Activated T-helper 1 cell treated with anti-CD3 and anti-CD28 coated beads, Interleukin-12 subunit alpha, Interleukin-12 subunit beta, Interleukin-2, Interleukin-4 antibody, amounts not matched to agents 30 ng/mL and 10 ng/mL and 1 ng/mL, durations not matched to agents 14 hours and 24 hours and 36 hours (primary cell): ENCODE results near the gene PDE9A. TPM values are rescaled to one million over a fixed set of nuclear protein-coding genes. Genes with fewer than 3 reads are reported as not detected.

Experiments
- DNase-seq: peaks from one replicate; pipeline ENCODE4 v3.0.0; 2021; ENCODE audit warnings: low spot score
- H3K27ac Mint-ChIP-seq: one replicate; pipeline ENCODE4 v1.8.0; 2021; ENCODE audit warnings: mild to moderate bottlenecking, mixed read lengths
- H3K27me3 Mint-ChIP-seq: one replicate; pipeline ENCODE4 v1.8.0; 2022; ENCODE audit warnings: mild to moderate bottlenecking, moderate library complexity, mixed read lengths; ENCODE audit not compliant: insufficient read depth
- H3K36me3 Mint-ChIP-seq: one replicate; pipeline ENCODE4 v1.8.0; 2021; ENCODE audit warnings: low read depth, mixed read lengths
- H3K4me1 Mint-ChIP-seq: one replicate; pipeline ENCODE4 v1.8.0; 2021; ENCODE audit warnings: low read depth, mixed read lengths
- H3K4me3 Mint-ChIP-seq: one replicate; pipeline ENCODE4 v1.8.0; 2021; ENCODE audit warnings: mild to moderate bottlenecking, moderate library complexity, mixed read lengths
- H3K9me3 Mint-ChIP-seq: one replicate; pipeline ENCODE4 v1.8.0; 2021; ENCODE audit warnings: mixed read lengths
- intact Hi-C: fragments of 100-400 bp; cut with micrococcal nuclease; formaldehyde crosslinking; loops from one replicate; pipeline ENCODE4 v1.15.1; 2024
- total RNA-seq: library from RNA; stranded (reverse); gene quantifications from 2 replicates; pipeline ENCODE4 v1.2.3, GENCODE V29; 2022

Gene PDE9A
- total RNA-seq, 1 donor from 2014 or later, result 9.6 TPM

GRCh38 chr21:42679319-42680057, 26.1 kb downstream of the PDE9A start:
- peaks cover 45% of the 10 kb centered on the region for H3K4me1 Mint-ChIP-seq
- no peaks in the 10 kb centered on the region for H3K9me3 Mint-ChIP-seq
- no peaks in the 10 kb centered on the region for H3K36me3 Mint-ChIP-seq
- intact Hi-C loops, result loop anchor here (5.0 kb wide), 1 partner anchor 153 kb away; no protein-coding TSS in a partner anchor
- H3K27ac Mint-ChIP-seq, result no peak overlapping the region
- DNase-seq, result no peak
- peaks cover 15% of the 10 kb centered on the region for H3K27me3 Mint-ChIP-seq
- H3K4me3 Mint-ChIP-seq, result no peak overlapping the region

DNA sequence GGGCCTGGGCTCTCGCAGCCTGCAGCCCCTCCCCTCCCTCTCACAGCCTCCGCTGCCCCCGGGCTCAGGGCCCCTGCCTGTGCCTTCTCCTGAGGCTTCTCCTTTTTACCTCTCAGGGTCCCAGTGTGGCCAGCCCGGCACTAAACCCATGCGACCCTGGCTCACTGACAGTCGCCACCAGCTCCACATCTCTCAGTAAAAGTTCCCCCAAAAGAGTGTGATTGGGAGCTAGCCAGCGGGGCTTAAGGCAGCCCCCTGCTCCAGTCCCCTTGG, 26.6 kb downstream of the PDE9A start:
- Mint-ChIP-seq H3K4me1 (peaks cover 48% of the 10 kb centered on the region), H3K27me3 (peaks cover 15% of the 10 kb centered on the region), H3K27ac (no peak overlapping the region), H3K4me3 (no peak overlapping the region), H3K36me3 (no peaks in the 10 kb centered on the region), H3K9me3 (no peaks in the 10 kb centered on the region)
- no peak for DNase-seq
- intact Hi-C loops, result loop anchor here (5.0 kb wide), 1 partner anchor 152 kb away; no protein-coding TSS in a partner anchor

GRCh38 chr21:42680429-42680828, 27.0 kb downstream of the PDE9A start:
- H3K27ac Mint-ChIP-seq, result no peak overlapping the region
- H3K4me1 Mint-ChIP-seq, result peaks cover 48% of the 10 kb centered on the region
- H3K27me3 Mint-ChIP-seq, result peaks cover 13% of the 10 kb centered on the region

DNA sequence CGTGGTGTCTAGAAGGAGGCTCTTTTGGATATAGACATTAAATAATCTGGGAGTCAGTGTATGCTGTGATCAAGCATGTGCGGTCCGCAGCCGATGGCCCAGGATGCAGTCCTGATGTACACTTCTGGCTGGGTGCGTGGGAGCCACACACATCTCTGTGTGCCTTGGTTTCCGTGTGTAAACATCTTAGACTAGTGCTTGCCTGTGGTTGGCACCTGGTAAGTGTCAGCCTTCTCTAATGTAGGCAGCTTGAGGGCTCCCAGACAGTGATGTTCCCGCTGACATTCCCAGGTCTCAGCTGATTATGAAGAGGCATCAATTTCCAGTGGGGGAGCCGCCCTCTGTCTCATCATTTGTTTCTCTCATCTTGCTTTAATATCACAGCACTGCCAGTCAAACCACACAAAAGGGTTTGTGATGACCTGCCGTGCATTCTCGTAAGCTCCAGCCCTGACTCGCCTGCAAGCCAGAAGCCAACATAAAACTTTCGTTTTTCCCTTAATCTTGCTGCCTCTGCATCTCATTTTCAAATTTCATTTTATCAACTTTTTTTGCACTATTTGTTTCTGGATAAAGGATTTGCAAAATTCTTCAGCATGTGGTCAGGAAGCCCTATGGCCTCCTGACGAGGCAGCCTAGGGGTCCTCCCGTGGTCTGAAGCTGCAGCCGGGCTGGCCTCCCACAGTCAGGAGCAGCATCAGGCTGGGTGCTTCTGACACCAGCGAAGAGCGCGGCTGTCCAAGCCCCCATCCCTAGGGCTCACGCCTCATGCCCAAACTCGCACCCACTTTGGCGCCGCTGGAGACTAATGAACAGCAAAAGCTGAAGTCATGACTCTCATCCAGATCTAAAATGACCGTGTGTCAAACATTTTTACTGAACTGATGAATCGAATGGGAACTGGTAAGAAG, 28.1 kb downstream of the PDE9A start:
- Mint-ChIP-seq H3K27ac (peak overlapping the region; percentile 56), H3K36me3 (no peaks in the 10 kb centered on the region), H3K4me3 (no peak overlapping the region), H3K9me3 (no peaks in the 10 kb centered on the region), H3K4me1 (peaks cover 48% of the 10 kb centered on the region), H3K27me3 (peaks cover 13% of the 10 kb centered on the region)
- intact Hi-C loops, result loop anchor here (1.0 to 5.0 kb wide), 2 partner anchors 10 to 151 kb away; no protein-coding TSS in a partner anchor
- no peak for DNase-seq

More at GRCh38 chr21:42680429-42680828, 27.0 kb downstream of the PDE9A start:
- no peak overlapping the region for H3K4me3 Mint-ChIP-seq
- intact Hi-C loops, result loop anchor here (5.0 kb wide), 1 partner anchor 152 kb away; no protein-coding TSS in a partner anchor
- H3K9me3 Mint-ChIP-seq, result no peaks in the 10 kb centered on the region
- no peak for DNase-seq
- H3K36me3 Mint-ChIP-seq, result no peaks in the 10 kb centered on the region

DNA sequence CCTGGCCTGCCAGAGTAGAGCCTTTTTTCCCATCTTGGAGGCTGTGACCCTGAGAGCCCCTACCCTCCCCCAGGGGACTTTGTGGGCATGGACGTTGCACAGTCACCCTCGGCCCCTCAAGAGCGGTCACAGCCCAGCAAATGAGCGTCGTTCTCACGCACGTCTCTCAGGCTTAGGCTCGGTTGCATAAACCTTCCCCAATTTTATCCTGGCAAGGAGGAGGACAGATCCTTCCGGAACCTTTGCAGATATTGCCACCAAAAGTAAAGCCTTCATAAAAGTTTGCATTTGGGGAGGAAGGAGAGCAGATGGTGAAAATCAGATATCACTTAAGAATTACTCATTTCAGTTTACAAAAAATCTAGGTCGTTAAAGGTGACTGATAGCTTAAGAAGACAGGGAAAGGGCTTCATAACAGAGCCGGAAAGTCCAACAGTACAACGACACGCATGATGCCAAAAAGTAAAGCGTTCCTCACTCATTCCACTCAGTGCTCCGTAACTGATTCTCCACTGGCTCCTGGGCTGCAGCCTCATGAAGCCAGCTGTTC, 29.3 kb downstream of the PDE9A start:
- H3K27ac Mint-ChIP-seq, result peak overlapping the region; percentile 26
- H3K4me1 Mint-ChIP-seq, result peaks cover 48% of the 10 kb centered on the region
- intact Hi-C loops, result loop anchor here (5.0 kb wide), 1 partner anchor 150 kb away; no protein-coding TSS in a partner anchor
- no peaks in the 10 kb centered on the region for H3K9me3 Mint-ChIP-seq
- no peak for DNase-seq
- H3K4me3 Mint-ChIP-seq, result peak overlapping the region; percentile 39
- peaks cover 5% of the 10 kb centered on the region for H3K27me3 Mint-ChIP-seq
- H3K36me3 Mint-ChIP-seq, result no peaks in the 10 kb centered on the region

GRCh38 chr21:42683371-42684108, 30.1 kb downstream of the PDE9A start:
- no peaks in the 10 kb centered on the region for H3K27me3 Mint-ChIP-seq
- no peaks in the 10 kb centered on the region for H3K36me3 Mint-ChIP-seq

DNA sequence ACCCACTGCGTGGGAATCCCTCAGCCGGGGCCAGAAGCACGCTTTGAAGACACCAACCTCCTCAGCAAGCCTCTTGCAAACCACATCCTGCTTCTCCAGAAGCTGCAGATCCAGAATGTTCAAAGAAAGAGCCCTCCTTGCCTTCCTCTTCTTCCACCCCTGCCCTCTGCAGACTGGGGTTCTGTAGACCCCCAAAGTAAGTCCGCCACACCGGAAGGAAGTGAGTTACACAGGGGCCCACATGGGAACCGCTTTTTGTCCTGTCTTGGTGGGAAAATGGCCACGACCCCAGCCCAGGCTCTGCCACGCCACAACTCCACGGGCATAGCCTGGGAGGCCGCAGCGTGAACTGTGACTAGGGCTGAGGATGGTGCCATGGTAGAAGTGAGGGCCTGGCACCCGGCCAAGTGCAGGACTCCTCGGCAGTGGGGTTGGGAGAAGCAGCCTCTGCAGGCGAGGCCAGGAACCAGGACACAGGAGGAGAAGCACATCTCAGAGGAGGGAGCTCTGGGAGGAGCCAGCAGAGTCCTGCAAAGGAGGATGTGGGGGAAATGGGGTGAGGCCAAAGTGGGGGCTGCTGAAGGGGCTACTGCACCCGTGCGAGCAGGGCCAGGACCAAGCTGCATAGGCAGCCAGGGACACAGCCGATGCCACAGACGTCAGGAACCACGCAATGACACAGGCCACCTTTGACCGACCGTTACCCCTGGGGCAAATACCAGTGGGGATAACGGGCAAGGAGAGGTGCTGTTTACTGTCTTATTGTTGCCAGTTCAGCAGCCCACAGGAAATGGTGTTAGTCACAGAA, 30.9 kb downstream of the PDE9A start:
- DNase-seq, result peak; percentile 48
- H3K4me3 Mint-ChIP-seq, result peak overlapping the region; percentile 79
- peak overlapping the region; percentile 97 for H3K27ac Mint-ChIP-seq
- intact Hi-C loops, result loop anchor here (1.0 to 5.0 kb wide), 6 partner anchors 30 to 450 kb away; no protein-coding TSS in a partner anchor
- no peaks in the 10 kb centered on the region for H3K27me3 Mint-ChIP-seq
- H3K36me3 Mint-ChIP-seq, result no peaks in the 10 kb centered on the region
- H3K9me3 Mint-ChIP-seq, result no peaks in the 10 kb centered on the region
- H3K4me1 Mint-ChIP-seq, result peaks cover 43% of the 10 kb centered on the region

More at GRCh38 chr21:42683371-42684108, 30.1 kb downstream of the PDE9A start:
- peak overlapping the region; percentile 79 for H3K4me3 Mint-ChIP-seq
- intact Hi-C loops, result loop anchor here (1.0 to 5.0 kb wide), 6 partner anchors 29 to 449 kb away; no protein-coding TSS in a partner anchor
- H3K27ac Mint-ChIP-seq, result peak overlapping the region; percentile 97
- H3K9me3 Mint-ChIP-seq, result no peaks in the 10 kb centered on the region
- peak; percentile 2 for DNase-seq
- H3K4me1 Mint-ChIP-seq, result peaks cover 43% of the 10 kb centered on the region

DNA sequence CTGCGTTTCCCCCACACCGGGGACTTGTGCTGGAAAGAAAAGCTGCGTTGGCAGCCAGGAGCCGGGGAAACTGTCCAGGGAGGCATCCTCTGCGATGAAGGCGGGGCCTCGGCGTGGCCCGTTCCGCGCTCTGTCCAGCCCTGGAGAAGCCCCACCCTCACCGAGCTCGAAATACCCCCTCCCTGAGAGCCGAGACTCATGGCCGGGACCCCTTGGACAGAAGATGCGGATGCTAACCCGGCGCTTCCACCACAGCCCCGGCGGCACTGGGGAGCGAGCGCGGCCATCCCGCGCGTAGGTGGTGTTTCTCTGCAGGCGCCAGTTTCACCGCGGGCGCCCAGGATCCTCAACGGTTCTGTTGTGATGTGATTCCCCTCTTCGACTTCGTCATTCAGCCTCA, 31.6 kb downstream of the PDE9A start:
- intact Hi-C loops, result loop anchor here (2.0 kb wide), 2 partner anchors 54 to 450 kb away; no protein-coding TSS in a partner anchor
- peak overlapping the region; percentile 79 for H3K4me3 Mint-ChIP-seq
- peak overlapping the region; percentile 97 for H3K27ac Mint-ChIP-seq
- no peaks in the 10 kb centered on the region for H3K9me3 Mint-ChIP-seq
- DNase-seq, result peak; percentile 8
- no peaks in the 10 kb centered on the region for H3K36me3 Mint-ChIP-seq
- no peaks in the 10 kb centered on the region for H3K27me3 Mint-ChIP-seq
- peaks cover 43% of the 10 kb centered on the region for H3K4me1 Mint-ChIP-seq

DNA sequence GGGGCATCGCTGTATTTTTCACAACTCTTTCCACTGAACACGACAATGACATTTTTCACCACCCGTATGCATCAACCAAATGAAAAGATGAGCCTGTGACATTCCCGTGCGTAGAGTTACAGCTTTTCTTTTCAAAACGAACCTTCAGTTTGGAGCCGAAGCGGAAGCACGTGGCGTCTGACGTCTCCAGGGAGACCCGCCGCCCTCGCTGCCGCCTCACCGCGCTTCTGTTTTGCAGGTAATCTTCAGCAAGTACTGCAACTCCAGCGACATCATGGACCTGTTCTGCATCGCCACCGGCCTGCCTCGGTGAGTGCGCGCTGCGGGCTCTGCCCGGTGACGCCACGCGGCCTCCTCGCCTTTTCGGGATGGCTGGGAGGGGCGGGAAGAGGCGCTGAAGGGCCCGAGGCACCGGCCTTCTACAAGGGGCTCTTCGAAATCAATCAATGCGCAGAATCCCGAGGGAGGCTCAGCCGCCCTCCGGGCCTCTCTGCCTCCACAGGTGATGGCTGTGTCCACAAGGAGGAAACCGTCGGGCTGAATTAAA, 32.6 kb downstream of the PDE9A start:
- no peak overlapping the region for H3K4me3 Mint-ChIP-seq

DNA sequence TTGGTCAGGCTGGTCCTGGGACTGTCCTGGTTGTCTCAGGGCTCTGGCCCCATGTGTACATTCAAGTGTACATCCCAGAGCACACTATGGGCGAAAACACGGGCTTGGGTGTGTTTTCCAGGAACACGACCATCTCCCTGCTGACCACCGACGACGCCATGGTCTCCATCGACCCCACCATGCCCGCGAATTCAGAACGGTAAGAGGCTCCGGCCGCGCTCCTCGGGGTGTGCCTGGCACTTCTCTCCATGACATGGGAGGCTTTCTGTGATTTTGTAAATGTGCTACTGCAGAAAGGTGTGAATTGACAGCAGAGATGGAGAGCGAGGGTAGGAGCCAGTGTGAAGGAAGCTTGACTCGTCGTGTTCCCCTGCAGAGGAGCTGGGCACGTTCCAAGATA, 34.4 kb downstream of the PDE9A start:
- H3K36me3 Mint-ChIP-seq, result no peaks in the 10 kb centered on the region
- no peak for DNase-seq
- intact Hi-C loops, result no loop called here
- peaks cover 20% of the 10 kb centered on the region for H3K4me1 Mint-ChIP-seq
- H3K9me3 Mint-ChIP-seq, result no peaks in the 10 kb centered on the region
- H3K27me3 Mint-ChIP-seq, result no peaks in the 10 kb centered on the region
- H3K4me3 Mint-ChIP-seq, result no peak overlapping the region
- H3K27ac Mint-ChIP-seq, result no peak overlapping the region

More for the DNA sequence above, 32.6 kb downstream of the PDE9A start:
- Mint-ChIP-seq H3K4me1 (peaks cover 38% of the 10 kb centered on the region), H3K27me3 (no peaks in the 10 kb centered on the region), H3K9me3 (no peaks in the 10 kb centered on the region), H3K36me3 (no peaks in the 10 kb centered on the region), H3K27ac (peak overlapping the region; percentile 67)
- intact Hi-C loops, result loop anchor here (2.0 kb wide), 2 partner anchors 53 to 451 kb away; no protein-coding TSS in a partner anchor
- no peak for DNase-seq

DNA sequence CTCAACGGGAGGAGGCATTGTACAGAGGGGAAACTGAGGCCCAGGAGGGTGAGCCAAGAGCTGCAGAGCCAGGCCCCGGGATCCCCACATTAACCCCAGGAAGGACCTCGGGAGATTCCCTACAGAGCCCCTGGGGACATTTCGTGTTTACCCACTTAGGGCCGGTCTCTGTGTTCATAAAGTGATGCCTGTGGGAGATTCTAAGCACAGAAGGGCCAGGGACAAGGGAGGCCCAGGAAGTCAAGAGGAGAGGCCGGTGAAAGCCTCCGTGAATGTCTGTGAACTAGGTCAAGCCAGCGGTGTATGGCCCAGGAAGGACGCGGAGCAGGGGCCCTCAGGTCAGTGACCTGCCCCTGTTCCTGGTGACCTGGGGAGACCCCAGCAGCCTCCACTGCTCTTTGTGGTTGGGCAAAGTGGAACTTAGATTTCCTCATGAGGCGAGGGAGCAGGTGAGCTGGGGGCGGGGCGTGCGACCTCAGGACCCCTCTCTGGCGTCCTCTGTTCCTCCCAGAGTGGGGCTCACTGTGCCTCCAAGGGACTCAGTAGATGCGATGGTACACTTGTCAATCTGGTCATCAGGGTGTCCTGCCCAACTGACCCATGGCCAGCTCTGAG, 34.9 kb downstream of the PDE9A start:
- H3K27me3 Mint-ChIP-seq, result no peaks in the 10 kb centered on the region
- DNase-seq, result no peak
- no peaks in the 10 kb centered on the region for H3K36me3 Mint-ChIP-seq
- no peak overlapping the region for H3K27ac Mint-ChIP-seq
- H3K4me3 Mint-ChIP-seq, result no peak overlapping the region
- peaks cover 15% of the 10 kb centered on the region for H3K4me1 Mint-ChIP-seq
- intact Hi-C loops, result no loop called here
- H3K9me3 Mint-ChIP-seq, result no peaks in the 10 kb centered on the region
